Activated naive CD4-positive, alpha-beta T cell treated with anti-CD3 and anti-CD28 coated beads, Interleukin-2, amount 50 U/mL, for 72 hours (primary cell): Measurements from ENCODE around the gene GSTA2. TPM values are rescaled to one million over a fixed set of nuclear protein-coding genes. Genes with fewer than 3 reads are reported as not detected.

Experiments
- ATAC-seq, 2 donors: fragments of 150-1000 bp; cut with Tn5 transposase; 2 replicates each; pipeline ENCODE4 v1.10.0; 2021; ENCODE audit warnings: mild to moderate bottlenecking in 2 of 2, moderate library complexity in 2 of 2
- DNase-seq, 2 donors: peaks; one replicate each; pipeline ENCODE4 v3.0.0; 2021 to 2022; ENCODE audit warnings: low spot score in 2 of 2
- H3K27ac Mint-ChIP-seq, 2 donors: one replicate each; pipeline ENCODE4 v1.8.0; 2022; ENCODE audit warnings: mild to moderate bottlenecking in 2 of 2, mixed read lengths in 2 of 2
- H3K36me3 Mint-ChIP-seq, 2 donors: one replicate each; pipeline ENCODE4 v1.8.0; 2022; ENCODE audit warnings: mixed read lengths in 2 of 2
- H3K9me3 Mint-ChIP-seq, 2 donors: one replicate each; pipeline ENCODE4 v1.8.0; 2022; ENCODE audit warnings: mixed read lengths in 2 of 2
- total RNA-seq, 2 donors: library from RNA; stranded (reverse); gene quantifications; one replicate each; pipeline ENCODE4 v1.2.3, GENCODE V29; 2022

The GSTA2 gene
- total RNA-seq, 2 donors from 2014 or later = not detected

DNA sequence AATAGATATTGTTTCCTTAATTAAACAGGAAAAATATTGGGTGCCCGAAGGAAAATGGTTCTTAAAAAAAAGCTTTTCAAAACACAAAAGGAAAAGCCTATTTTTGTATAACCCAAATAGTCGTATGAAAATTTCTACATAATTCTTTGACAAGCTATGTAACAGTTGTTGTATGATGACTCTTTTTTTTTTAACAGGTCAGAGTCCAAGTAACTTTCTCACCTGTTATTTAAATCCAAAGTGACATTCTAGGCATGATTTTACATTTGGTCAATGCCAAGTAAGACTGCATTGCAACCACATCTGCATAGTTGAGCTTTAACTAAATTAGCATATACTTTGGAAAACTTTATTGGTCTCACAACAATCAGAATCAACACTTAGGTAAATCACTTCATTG, 24.1 kb downstream of the GSTA2 start:
- DNase-seq = no peak
- ATAC-seq = no peak
- H3K27ac Mint-ChIP-seq = no peak overlapping the region
- no peaks in the 10 kb centered on the region for H3K36me3 Mint-ChIP-seq
- peaks cover 0 to 5% of the 10 kb centered on the region in 2 donors for H3K9me3 Mint-ChIP-seq

GRCh38 chr6:52736145-52736544, 27.1 kb downstream of the GSTA2 start:
- Mint-ChIP-seq H3K27ac (no peak overlapping the region), H3K36me3 (no peaks in the 10 kb centered on the region), H3K9me3 (peaks cover 0 to 5% of the 10 kb centered on the region in 2 donors)
- no peak for ATAC-seq
- DNase-seq = no peak

DNA sequence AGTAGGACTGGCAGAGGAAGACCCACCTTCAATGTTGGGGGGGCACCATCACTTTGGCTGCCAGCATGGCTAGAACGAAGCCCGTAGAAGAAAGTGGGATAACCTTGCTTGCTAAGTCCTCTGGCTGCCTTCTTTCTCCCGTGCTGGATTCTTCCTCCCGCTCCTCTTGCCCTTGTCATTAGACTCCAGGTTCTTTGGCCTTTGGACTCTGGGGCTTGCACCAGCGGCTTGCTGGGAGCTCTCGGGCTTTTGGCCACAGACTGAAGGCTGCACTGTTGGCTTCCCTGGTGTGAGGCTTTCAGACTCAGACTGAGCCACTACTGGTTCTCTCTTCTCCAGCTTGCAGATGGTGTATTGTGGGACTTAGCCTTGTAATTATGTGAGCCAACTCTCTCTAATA, 28.2 kb downstream of the GSTA2 start:
- H3K9me3 Mint-ChIP-seq = peaks cover 0 to 5% of the 10 kb centered on the region in 2 donors
- ATAC-seq (no peak), DNase-seq (no peak)
- no peaks in the 10 kb centered on the region for H3K36me3 Mint-ChIP-seq
- H3K27ac Mint-ChIP-seq = no peak overlapping the region

DNA sequence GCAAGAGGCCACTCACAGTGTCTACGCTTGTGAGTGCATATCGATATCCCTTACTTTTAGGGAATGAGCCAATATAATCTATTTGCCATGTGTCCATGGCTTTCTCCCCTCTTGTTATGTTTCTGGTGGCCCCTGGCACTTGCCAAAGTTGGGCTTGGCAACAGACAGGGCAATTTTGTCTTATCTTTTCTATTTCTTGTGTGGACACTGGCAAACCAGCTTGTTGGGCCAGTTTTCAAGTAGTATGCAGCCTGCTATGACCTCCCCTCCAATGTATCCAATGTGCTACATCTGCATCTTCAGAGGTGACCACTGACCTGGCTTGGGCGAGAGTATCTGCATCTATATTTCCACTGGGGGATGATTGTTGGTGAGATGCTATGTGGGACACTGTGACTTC, 29.2 kb downstream of the GSTA2 start:
- Mint-ChIP-seq H3K27ac (no peak overlapping the region), H3K36me3 (no peaks in the 10 kb centered on the region), H3K9me3 (no peaks in the 10 kb centered on the region)
- DNase-seq (no peak), ATAC-seq (no peak)

- Mint-ChIP-seq H3K36me3 (no peaks in the 10 kb centered on the region), H3K9me3 (no peaks in the 10 kb centered on the region), H3K27ac (no peak overlapping the region)
- DNase-seq = no peak
- no peak for ATAC-seq
Measured at GRCh38 chr6:52733172-52733571, 30.1 kb downstream of the GSTA2 start.

DNA sequence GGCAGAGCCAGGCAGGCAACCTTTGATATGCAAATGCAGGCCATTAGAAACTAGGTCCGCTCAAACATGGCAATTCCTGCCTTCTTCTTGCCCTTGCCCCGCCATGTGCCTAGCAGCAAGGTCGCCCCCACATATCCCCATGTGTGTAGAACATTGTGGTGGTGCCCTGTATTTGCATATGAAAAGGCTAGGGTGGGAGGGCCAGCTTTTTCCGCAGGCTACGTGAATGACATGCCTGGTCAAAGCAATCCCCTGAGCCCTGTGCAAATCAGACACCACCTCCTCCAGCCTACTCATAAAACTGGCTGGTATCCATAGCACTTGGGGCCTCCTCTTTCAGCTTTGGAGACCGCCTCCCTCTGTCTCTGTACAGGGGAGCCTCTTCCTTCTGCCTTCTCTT, 31.6 kb downstream of the GSTA2 start:
- no peak for ATAC-seq
- DNase-seq = no peak

GRCh38 chr6:52729576-52729975, 33.7 kb downstream of the GSTA2 start:
- Mint-ChIP-seq H3K27ac (no peak overlapping the region), H3K9me3 (no peaks in the 10 kb centered on the region), H3K36me3 (no peaks in the 10 kb centered on the region)
- ATAC-seq (no peak), DNase-seq (no peak)

More for the DNA sequence above, 31.6 kb downstream of the GSTA2 start:
- Mint-ChIP-seq H3K9me3 (no peaks in the 10 kb centered on the region), H3K36me3 (no peaks in the 10 kb centered on the region), H3K27ac (no peak overlapping the region)

DNA sequence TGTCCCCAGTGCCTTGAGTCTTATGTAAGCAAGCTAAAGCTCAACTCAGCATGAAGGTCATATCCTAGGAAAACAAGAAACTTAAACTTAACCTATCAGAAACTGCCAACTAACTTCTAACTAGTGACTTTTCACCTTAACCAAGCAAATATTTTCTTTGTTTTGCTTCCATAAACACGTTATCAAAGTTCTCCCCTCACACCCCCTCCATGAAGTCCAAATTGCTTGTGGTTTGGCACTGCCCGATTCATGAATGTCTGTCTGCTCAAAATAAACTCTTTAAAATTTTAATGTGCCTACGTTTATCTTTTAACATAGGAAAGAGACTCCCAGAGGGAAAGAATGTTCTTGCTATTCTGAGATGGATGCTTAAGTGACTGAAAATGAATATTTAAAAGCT, 34.9 kb downstream of the GSTA2 start:
- no peak for ATAC-seq

GRCh38 chr6:52727908-52728307, 35.4 kb downstream of the GSTA2 start:
- Mint-ChIP-seq H3K36me3 (no peaks in the 10 kb centered on the region), H3K27ac (no peak overlapping the region), H3K9me3 (no peaks in the 10 kb centered on the region)
- ATAC-seq (no peak), DNase-seq (no peak)

More for the DNA sequence above, 34.9 kb downstream of the GSTA2 start:
- Mint-ChIP-seq H3K27ac (no peak overlapping the region), H3K9me3 (no peaks in the 10 kb centered on the region), H3K36me3 (no peaks in the 10 kb centered on the region)
- DNase-seq = no peak

- Mint-ChIP-seq H3K27ac (no peak overlapping the region), H3K36me3 (no peaks in the 10 kb centered on the region), H3K9me3 (no peaks in the 10 kb centered on the region)
- no peak for DNase-seq
- ATAC-seq = no peak
Measured at GRCh38 chr6:52726741-52727535, 36.3 kb downstream of the GSTA2 start.

- ATAC-seq (no peak), DNase-seq (no peak)
- Mint-ChIP-seq H3K9me3 (no peaks in the 10 kb centered on the region), H3K27ac (no peak overlapping the region), H3K36me3 (no peaks in the 10 kb centered on the region)
Measured at GRCh38 chr6:52726193-52726542, 37.1 kb downstream of the GSTA2 start.

GRCh38 chr6:52725535-52726192, 37.6 kb downstream of the GSTA2 start:
- no peak for DNase-seq
- Mint-ChIP-seq H3K27ac (no peak overlapping the region), H3K36me3 (no peaks in the 10 kb centered on the region), H3K9me3 (no peaks in the 10 kb centered on the region)
- no peak for ATAC-seq

GRCh38 chr6:52725143-52725534, 38.1 kb downstream of the GSTA2 start:
- H3K27ac Mint-ChIP-seq = no peak overlapping the region
- no peaks in the 10 kb centered on the region for H3K9me3 Mint-ChIP-seq
- DNase-seq (no peak), ATAC-seq (no peak)
- H3K36me3 Mint-ChIP-seq = no peaks in the 10 kb centered on the region

- no peaks in the 10 kb centered on the region for H3K9me3 Mint-ChIP-seq
- ATAC-seq = peak; percentile 74 to 92
- DNase-seq = peak in 1 of 2 donors; percentile 60
- H3K36me3 Mint-ChIP-seq = no peaks in the 10 kb centered on the region
- H3K27ac Mint-ChIP-seq = no peak overlapping the region
Measured at GRCh38 chr6:52724406-52725121, 38.7 kb downstream of the GSTA2 start.

DNA sequence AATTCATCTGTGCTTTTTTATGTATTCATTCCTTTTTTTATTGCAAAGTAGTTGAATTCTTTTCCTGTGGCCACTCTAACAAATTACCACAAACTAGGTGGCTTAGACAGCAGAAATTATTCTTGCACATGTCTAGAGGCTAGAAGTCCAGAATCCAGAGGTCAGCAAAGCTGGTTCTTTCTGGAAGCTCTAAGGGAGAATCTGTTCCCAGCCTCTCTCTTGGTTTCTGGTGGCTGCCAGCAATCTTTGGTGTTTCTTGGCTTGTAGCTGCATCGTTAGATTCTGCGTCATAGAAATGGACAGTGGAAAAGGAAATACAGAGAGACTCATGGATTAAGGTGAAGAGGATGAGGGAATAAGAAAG, 39.3 kb downstream of the GSTA2 start:
- DNase-seq = no peak
- Mint-ChIP-seq H3K27ac (no peak overlapping the region), H3K36me3 (no peaks in the 10 kb centered on the region), H3K9me3 (no peaks in the 10 kb centered on the region)
- ATAC-seq = no peak

GRCh38 chr6:52720321-52720720, 43.0 kb downstream of the GSTA2 start:
- Mint-ChIP-seq H3K36me3 (no peaks in the 10 kb centered on the region), H3K9me3 (no peaks in the 10 kb centered on the region), H3K27ac (no peak overlapping the region)
- ATAC-seq (no peak), DNase-seq (no peak)

DNA sequence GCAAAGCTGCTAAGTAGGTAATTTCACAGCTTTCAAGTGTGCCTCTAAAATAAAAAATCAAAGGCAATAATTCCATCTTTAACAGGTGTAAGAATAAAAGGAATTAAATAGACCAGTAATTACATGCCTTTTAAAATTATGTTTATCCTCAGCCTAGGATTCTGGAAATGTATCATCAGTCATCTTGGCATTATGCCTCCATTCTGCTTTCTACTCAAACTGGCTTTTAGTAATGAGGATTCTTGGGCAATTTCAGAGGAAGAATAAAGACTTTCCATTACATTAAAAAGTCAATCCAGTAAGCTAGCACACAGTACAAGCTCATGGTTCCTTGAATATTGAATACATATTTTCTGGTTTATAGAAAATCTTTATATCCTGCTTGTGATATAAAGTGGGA, 44.7 kb downstream of the GSTA2 start:
- Mint-ChIP-seq H3K36me3 (no peaks in the 10 kb centered on the region), H3K27ac (no peak overlapping the region), H3K9me3 (no peaks in the 10 kb centered on the region)
- DNase-seq (no peak), ATAC-seq (no peak)
